22Rv1 (cell line): ENCODE measurements around the gene CNPY1.
"Not testable (repeated sequence)": the region's sequence is repeated elsewhere in the genome, so short reads cannot be mapped to it uniquely, and the experiment has no call there.

Experiments used
- H3K27ac ChIP-seq: fragments of 450-650 bp; 2 replicates; pipeline ENCODE4 v1.5.1; 2017
- CTCF ChIP-seq: fragments of 450-650 bp; IDR thresholded peaks from 2 replicates; pipeline ENCODE4 v1.5.1; 2017; ENCODE audit warnings: mild to moderate bottlenecking
- ZFX ChIP-seq: fragments of 450-650 bp; IDR thresholded peaks from 2 replicates; pipeline ENCODE4 v1.6.1; 2017; ENCODE audit warnings: antibody characterized with exemption, borderline replicate concordance

Gene CNPY1

GRCh38 chr7:155546449-155546848 lies at the start of gene CNPY1:
TSS of gene CNPY1 (minus strand) at chr7:155546559. CDS start at chr7:155545929, 630 bp downstream.
- H3K27ac ChIP-seq = not testable (repeated sequence)

- no peak overlapping the region for H3K27ac ChIP-seq
- TF ChIP-seq CTCF = no peak
- TF ChIP-seq ZFX = no peak
These were observed 48.6 kb upstream of the CNPY1 start for GRCh38 chr7:155594961-155595366.

- H3K27ac ChIP-seq = no peak overlapping the region
- TF ChIP-seq CTCF (no peak), ZFX (no peak)
These were observed 47.9 kb upstream of the CNPY1 start for GRCh38 chr7:155594163-155594732.

- H3K27ac ChIP-seq = no peak overlapping the region
- TF ChIP-seq CTCF = no peak
- TF ChIP-seq ZFX = no peak
These were observed 47.3 kb upstream of the CNPY1 start for GRCh38 chr7:155593461-155594162.

- TF ChIP-seq ZFX (no peak), CTCF (no peak)
- H3K27ac ChIP-seq = no peak overlapping the region
These were observed 44.9 kb upstream of the CNPY1 start for GRCh38 chr7:155591055-155591775.

- TF ChIP-seq ZFX (no peak), CTCF (no peak)
- no peak overlapping the region for H3K27ac ChIP-seq
These were observed 44.1 kb upstream of the CNPY1 start for GRCh38 chr7:155590215-155591018.
